ENCODE results near the gene EIF4A3.
"Not testable (repeated sequence)": the region's sequence is repeated elsewhere in the genome, so short reads cannot be mapped to it uniquely, and the experiment has no call there.

The EIF4A3 gene

DNA sequence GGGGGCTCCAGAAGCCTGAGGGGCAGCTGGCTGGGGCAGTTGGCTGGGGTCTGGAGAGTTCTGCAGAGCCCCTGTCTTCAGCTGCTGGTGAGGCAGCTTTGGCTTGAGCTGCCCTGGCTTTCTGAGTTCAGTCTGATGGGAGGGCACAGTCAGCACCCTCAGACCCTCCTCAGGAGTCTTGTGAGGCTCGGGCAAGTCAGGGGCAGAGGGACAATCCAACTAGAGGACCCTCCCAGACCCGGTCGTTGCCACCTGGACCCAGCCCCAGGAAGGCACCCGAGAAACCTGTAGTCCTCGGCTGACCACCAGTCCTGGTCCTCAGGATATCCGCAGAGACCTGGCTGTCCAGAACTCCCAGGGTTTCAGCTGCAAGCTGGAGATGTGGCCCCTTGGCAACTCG lies 24.8 kb upstream of the EIF4A3 start:
- H3K4me1 ChIP-seq (ENCODE audit: control insufficient read depth, insufficient read depth, low read length), result no peaks in the 10 kb centered on the region
- H3K9ac ChIP-seq (ENCODE audit: low read length), result no peak overlapping the region
- no peak for DNase-seq (ENCODE audit: low read depth)
- H3K4me3 ChIP-seq (ENCODE audit: low read length), result no peak overlapping the region
- H3K27me3 ChIP-seq (replicated peaks; ENCODE audit: control insufficient read depth, insufficient read depth, low read length), result peaks cover 41% of the 10 kb centered on the region
- H3K36me3 ChIP-seq (ENCODE audit: control insufficient read depth, insufficient read depth, low read length, severe bottlenecking), result no peaks in the 10 kb centered on the region
- H3K9me3 ChIP-seq (ENCODE audit: control insufficient read depth, low read length), result no peaks in the 10 kb centered on the region

DNA sequence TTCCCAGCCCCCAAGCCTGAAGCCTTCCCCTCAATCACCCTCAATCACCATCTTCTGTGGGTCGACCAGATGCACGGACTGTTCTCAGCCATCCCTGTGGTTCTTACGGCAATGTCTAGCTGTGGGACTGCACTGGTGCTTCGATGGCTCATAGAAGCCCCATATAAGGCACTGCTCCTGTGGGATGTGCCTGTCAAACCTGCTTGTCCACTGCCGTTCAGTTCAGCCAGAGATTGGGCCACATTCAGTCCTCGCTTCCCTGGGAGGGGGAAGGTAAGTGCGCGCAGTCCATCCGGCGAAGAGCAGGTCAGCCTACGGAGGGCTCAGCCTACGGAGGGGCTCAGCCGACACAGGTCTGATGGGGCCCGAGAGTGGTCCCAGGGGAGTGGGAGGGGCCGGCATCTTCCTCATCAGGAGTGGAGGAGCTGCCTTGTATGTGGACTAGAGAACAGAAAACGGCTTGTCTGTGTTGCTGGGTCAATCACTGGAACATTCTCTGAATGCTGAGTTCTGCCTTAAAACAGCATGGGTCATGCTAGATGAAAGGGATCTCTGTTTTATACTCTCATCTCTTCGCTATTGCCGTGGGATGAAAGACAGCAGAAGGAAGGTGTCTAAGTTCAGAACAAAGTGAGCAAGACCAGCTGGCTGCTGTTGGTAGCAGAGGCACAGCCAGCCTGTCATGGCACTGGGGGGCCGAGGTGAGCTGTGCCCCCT lies 23.0 kb upstream of the EIF4A3 start, which contains the start of gene CARD14:
CARD14 (plus strand) TSS at position 247 of the 717 bp plus-strand sequence. CDS start 11,409 bp downstream, outside the sequence.
- no peak within 1 kb of the TSS for H3K9ac ChIP-seq (ENCODE audit: low read length)
- H3K36me3 ChIP-seq (ENCODE audit: control insufficient read depth, insufficient read depth, low read length, severe bottlenecking), result no peaks in the 10 kb centered on the region
- no peak within 1 kb of the TSS for H3K4me3 ChIP-seq (ENCODE audit: low read length)
- no peaks in the 10 kb centered on the region for H3K4me1 ChIP-seq (ENCODE audit: control insufficient read depth, insufficient read depth, low read length)
- no peak for DNase-seq (ENCODE audit: low read depth)
- peaks cover 37% of the 10 kb centered on the region for H3K27me3 ChIP-seq (replicated peaks; ENCODE audit: control insufficient read depth, insufficient read depth, low read length)
- H3K9me3 ChIP-seq (ENCODE audit: control insufficient read depth, low read length), result no peaks in the 10 kb centered on the region

DNA sequence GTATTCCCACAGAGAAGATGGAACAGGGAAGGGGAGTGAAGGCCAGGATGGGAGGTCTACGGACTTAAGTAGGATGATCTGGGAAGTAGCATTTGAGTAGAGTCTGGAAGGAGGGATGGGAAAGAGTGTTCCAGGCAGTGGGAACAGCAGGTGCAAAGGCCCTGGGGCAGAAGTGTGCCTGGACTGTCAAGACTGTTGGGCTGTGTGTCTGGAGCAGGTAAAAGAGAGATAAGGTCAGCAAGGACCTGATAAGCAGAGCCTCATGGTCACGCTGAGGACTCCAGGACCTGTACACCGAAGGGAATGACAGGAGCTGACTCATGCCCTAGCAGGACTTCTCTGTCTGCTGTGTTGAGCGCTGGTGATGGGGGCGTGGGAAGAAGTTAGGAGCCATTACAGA lies 22.2 kb upstream of the EIF4A3 start:
- H3K9ac ChIP-seq (ENCODE audit: low read length), result no peak overlapping the region
- H3K36me3 ChIP-seq (ENCODE audit: control insufficient read depth, insufficient read depth, low read length, severe bottlenecking), result no peaks in the 10 kb centered on the region
- H3K9me3 ChIP-seq (ENCODE audit: control insufficient read depth, low read length), result no peaks in the 10 kb centered on the region
- H3K27me3 ChIP-seq (replicated peaks; ENCODE audit: control insufficient read depth, insufficient read depth, low read length), result peaks cover 41% of the 10 kb centered on the region
- H3K4me1 ChIP-seq (ENCODE audit: control insufficient read depth, insufficient read depth, low read length), result no peaks in the 10 kb centered on the region
- no peak overlapping the region for H3K4me3 ChIP-seq (ENCODE audit: low read length)
- no peak for DNase-seq (ENCODE audit: low read depth)

DNA sequence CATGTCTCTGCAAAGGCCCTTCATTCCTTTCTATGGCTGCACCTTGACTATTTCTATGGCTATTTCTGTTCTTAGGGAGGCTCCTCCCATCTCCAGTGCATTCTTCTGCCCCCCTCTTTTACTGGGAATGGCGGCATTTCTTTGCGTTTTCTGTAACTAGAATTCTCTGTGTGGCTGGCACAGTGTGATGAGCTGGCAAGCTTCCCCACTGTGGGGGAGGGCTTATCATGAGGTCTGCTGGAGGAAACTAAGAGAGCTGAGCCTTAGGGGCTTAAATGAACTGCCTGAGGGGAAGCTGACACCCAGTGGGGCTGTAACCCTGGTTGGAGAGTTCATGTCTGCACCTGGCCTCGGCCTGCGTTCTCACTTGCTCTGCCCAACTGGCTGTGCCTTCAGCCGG lies 21.4 kb upstream of the EIF4A3 start:
- DNase-seq (ENCODE audit: low read depth), result no peak
- H3K4me3 ChIP-seq (ENCODE audit: low read length), result no peak overlapping the region
- no peaks in the 10 kb centered on the region for H3K36me3 ChIP-seq (ENCODE audit: control insufficient read depth, insufficient read depth, low read length, severe bottlenecking)
- peaks cover 41% of the 10 kb centered on the region for H3K27me3 ChIP-seq (replicated peaks; ENCODE audit: control insufficient read depth, insufficient read depth, low read length)
- no peak overlapping the region for H3K9ac ChIP-seq (ENCODE audit: low read length)
- H3K9me3 ChIP-seq (ENCODE audit: control insufficient read depth, low read length), result no peaks in the 10 kb centered on the region
- H3K4me1 ChIP-seq (ENCODE audit: control insufficient read depth, insufficient read depth, low read length), result no peaks in the 10 kb centered on the region

DNA sequence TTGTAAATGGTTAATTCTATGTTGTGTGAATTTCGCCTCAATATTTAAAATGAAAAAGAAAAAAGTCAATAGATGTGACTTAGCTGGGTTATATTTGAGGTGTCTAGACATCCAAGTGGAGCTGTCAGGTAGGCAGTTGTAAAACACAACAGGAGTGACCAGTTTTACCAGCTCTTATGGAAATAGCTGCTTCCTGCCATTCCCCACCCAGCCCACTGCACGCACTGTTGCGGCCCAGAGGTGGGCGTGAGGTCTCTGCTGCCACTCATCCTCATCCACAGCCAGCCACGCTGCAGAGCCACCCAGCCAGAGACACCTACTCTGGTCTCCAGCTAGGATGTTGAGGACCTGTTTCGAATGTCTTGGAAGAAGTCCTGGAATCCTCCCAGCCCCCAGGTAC lies 19.5 kb upstream of the EIF4A3 start:
- Histone ChIP-seq H3K4me1 (ENCODE audit: control insufficient read depth, insufficient read depth, low read length) (no peaks in the 10 kb centered on the region), H3K9me3 (ENCODE audit: control insufficient read depth, low read length) (no peaks in the 10 kb centered on the region), H3K27me3 (replicated peaks; ENCODE audit: control insufficient read depth, insufficient read depth, low read length) (peaks cover 33% of the 10 kb centered on the region), H3K9ac (ENCODE audit: low read length) (no peak overlapping the region), H3K4me3 (ENCODE audit: low read length) (no peak overlapping the region), H3K36me3 (ENCODE audit: control insufficient read depth, insufficient read depth, low read length, severe bottlenecking) (no peaks in the 10 kb centered on the region)
- DNase-seq (ENCODE audit: low read depth), result no peak

DNA sequence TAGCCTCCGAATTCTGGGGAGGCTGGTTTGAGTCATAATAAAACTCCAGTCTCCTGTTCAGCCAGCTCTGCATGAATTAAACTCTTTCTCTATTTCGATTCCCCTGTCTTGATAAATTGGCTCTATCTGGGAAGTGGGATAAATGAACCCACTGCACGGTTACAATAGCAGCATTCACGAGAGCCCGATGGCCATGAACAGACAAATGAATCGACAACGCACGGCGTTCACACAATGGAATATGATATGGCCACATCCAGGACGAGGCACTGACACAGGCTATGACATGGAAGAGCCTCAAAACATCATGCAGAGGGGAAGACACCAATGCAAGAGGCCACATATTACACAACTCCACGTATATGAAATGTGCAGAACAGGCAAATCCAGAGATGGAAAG lies 17.3 kb upstream of the EIF4A3 start:
- DNase-seq (ENCODE audit: low read depth), result no peak
- Histone ChIP-seq H3K36me3 (ENCODE audit: control insufficient read depth, insufficient read depth, low read length, severe bottlenecking) (no peaks in the 10 kb centered on the region), H3K27me3 (replicated peaks; ENCODE audit: control insufficient read depth, insufficient read depth, low read length) (peaks cover 27% of the 10 kb centered on the region), H3K4me1 (ENCODE audit: control insufficient read depth, insufficient read depth, low read length) (no peaks in the 10 kb centered on the region), H3K9me3 (ENCODE audit: control insufficient read depth, low read length) (no peaks in the 10 kb centered on the region), H3K9ac (ENCODE audit: low read length) (no peak overlapping the region), H3K4me3 (ENCODE audit: low read length) (no peak overlapping the region)

DNA sequence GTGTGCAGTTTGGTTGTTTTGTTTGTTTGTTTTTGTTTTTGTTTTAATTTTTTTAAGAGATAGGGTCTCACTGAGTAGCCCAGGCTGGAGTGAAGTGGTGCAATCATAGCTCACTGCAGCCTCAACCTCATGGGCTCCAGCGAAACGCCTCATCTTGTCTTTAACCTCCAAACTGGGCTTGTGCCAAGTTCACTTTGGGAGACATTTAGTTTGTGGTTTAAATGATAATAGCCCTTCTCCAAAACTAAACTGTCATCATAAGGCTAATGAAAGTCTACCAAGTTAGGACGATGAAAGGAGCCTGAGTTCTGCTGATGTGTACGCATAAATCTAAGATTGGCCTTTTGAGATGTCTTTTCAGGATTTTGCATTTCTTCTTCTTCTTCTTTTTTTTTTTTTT lies 16.4 kb upstream of the EIF4A3 start:
- H3K9me3 ChIP-seq (ENCODE audit: control insufficient read depth, low read length), result no peaks in the 10 kb centered on the region
- DNase-seq (ENCODE audit: low read depth), result no peak
- no peak overlapping the region for H3K4me3 ChIP-seq (ENCODE audit: low read length)
- H3K4me1 ChIP-seq (ENCODE audit: control insufficient read depth, insufficient read depth, low read length), result no peaks in the 10 kb centered on the region
- H3K9ac ChIP-seq (ENCODE audit: low read length), result no peak overlapping the region
- H3K27me3 ChIP-seq (replicated peaks; ENCODE audit: control insufficient read depth, insufficient read depth, low read length), result peaks cover 18% of the 10 kb centered on the region
- no peaks in the 10 kb centered on the region for H3K36me3 ChIP-seq (ENCODE audit: control insufficient read depth, insufficient read depth, low read length, severe bottlenecking)

DNA sequence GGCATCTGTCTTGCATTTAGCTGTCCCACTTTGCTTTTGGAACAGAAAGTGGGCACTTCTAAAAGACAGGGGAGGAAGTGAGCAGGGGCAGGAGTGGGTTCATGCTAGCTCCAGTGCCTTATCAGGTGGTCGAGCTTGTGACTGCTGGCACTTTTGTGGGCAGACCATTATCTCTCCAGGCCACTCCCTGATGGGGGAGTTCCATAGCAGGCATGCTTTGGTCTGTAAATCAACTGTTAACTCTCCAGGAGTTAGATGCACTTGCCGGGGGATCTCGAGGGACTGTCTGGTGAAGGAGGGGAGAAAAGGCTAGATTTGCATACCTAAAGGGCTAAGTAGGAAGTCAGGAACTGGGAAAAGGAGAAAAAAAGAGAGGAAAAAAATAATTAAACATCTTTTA lies 13.6 kb upstream of the EIF4A3 start:
- no peak for DNase-seq (ENCODE audit: low read depth)
- Histone ChIP-seq H3K9ac (ENCODE audit: low read length) (no peak overlapping the region), H3K9me3 (ENCODE audit: control insufficient read depth, low read length) (peaks cover 8% of the 10 kb centered on the region), H3K4me1 (ENCODE audit: control insufficient read depth, insufficient read depth, low read length) (no peaks in the 10 kb centered on the region), H3K36me3 (ENCODE audit: control insufficient read depth, insufficient read depth, low read length, severe bottlenecking) (no peaks in the 10 kb centered on the region), H3K4me3 (ENCODE audit: low read length) (no peak overlapping the region), H3K27me3 (replicated peaks; ENCODE audit: control insufficient read depth, insufficient read depth, low read length) (peaks cover 11% of the 10 kb centered on the region)

GRCh38 chr17:80158846-80159245 lies 11.9 kb upstream of the EIF4A3 start:
- no peaks in the 10 kb centered on the region for H3K4me1 ChIP-seq (ENCODE audit: control insufficient read depth, insufficient read depth, low read length)
- DNase-seq (ENCODE audit: low read depth), result no peak
- no peak overlapping the region for H3K4me3 ChIP-seq (ENCODE audit: low read length)
- no peaks in the 10 kb centered on the region for H3K36me3 ChIP-seq (ENCODE audit: control insufficient read depth, insufficient read depth, low read length, severe bottlenecking)
- no peak overlapping the region for H3K9ac ChIP-seq (ENCODE audit: low read length)
- peaks cover 10% of the 10 kb centered on the region for H3K9me3 ChIP-seq (ENCODE audit: control insufficient read depth, low read length)
- H3K27me3 ChIP-seq (replicated peaks; ENCODE audit: control insufficient read depth, insufficient read depth, low read length), result peaks cover 8% of the 10 kb centered on the region

DNA sequence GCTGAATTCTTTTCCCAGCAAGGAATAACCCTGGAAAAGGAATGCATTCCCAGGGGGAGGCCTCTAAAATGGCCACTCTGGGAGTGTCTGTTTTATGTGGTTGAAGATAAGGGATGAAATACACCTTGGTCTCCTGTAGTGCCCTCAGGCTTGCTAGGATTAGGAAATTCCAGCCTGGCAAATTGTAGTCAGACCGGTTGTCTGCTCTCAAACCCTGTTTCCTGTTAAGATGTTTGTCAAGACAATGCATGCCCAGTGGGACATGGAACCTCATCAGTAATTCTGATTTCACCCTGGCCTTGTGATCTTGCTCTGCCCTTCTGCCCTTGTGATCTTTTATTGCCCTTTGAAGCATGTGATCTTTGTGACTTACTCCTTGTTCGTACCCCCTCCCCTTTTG lies 8.7 kb upstream of the EIF4A3 start:
- not testable (repeated sequence) for H3K9ac ChIP-seq (ENCODE audit: low read length); DNase-seq (ENCODE audit: low read depth); H3K9me3 ChIP-seq (ENCODE audit: control insufficient read depth, low read length); H3K4me3 ChIP-seq (ENCODE audit: low read length); H3K27me3 ChIP-seq (replicated peaks; ENCODE audit: control insufficient read depth, insufficient read depth, low read length); H3K36me3 ChIP-seq (ENCODE audit: control insufficient read depth, insufficient read depth, low read length, severe bottlenecking)
- H3K4me1 ChIP-seq (ENCODE audit: control insufficient read depth, insufficient read depth, low read length), result peaks cover 13% of the 10 kb centered on the region

DNA sequence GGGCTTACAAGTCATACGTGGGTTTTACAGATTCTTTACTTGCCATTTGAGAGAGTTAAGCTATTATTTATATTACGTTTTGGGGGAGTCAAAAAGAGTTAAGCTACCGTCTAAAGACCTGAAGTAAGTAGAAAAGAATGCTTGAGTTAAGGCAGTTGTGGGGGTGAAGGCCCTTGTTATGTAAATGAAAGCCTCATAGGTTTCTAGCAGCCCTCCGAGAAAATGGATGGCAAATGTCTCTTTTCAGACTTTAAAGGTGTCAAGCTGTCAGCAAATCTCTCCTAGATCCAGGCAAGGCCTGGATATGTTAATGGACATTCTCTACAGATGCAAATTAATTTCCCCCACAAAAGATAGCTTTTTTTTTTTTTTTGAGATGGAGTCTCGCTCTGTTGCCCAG lies 7.2 kb upstream of the EIF4A3 start:
- Histone ChIP-seq H3K9ac (ENCODE audit: low read length) (no peak overlapping the region), H3K9me3 (ENCODE audit: control insufficient read depth, low read length) (peaks cover 10% of the 10 kb centered on the region), H3K4me1 (ENCODE audit: control insufficient read depth, insufficient read depth, low read length) (peaks cover 13% of the 10 kb centered on the region), H3K36me3 (ENCODE audit: control insufficient read depth, insufficient read depth, low read length, severe bottlenecking) (no peaks in the 10 kb centered on the region), H3K4me3 (ENCODE audit: low read length) (no peak overlapping the region), H3K27me3 (replicated peaks; ENCODE audit: control insufficient read depth, insufficient read depth, low read length) (no peaks in the 10 kb centered on the region)
- DNase-seq (ENCODE audit: low read depth), result no peak

GRCh38 chr17:80153004-80153403 lies 6.1 kb upstream of the EIF4A3 start:
- H3K36me3 ChIP-seq (ENCODE audit: control insufficient read depth, insufficient read depth, low read length, severe bottlenecking), result no peaks in the 10 kb centered on the region
- H3K9me3 ChIP-seq (ENCODE audit: control insufficient read depth, low read length), result peaks cover 10% of the 10 kb centered on the region
- no peaks in the 10 kb centered on the region for H3K27me3 ChIP-seq (replicated peaks; ENCODE audit: control insufficient read depth, insufficient read depth, low read length)
- H3K4me3 ChIP-seq (ENCODE audit: low read length), result no peak overlapping the region
- peaks cover 17% of the 10 kb centered on the region for H3K4me1 ChIP-seq (ENCODE audit: control insufficient read depth, insufficient read depth, low read length)
- no peak overlapping the region for H3K9ac ChIP-seq (ENCODE audit: low read length)
- DNase-seq (ENCODE audit: low read depth), result no peak

Data from adipocyte (in vitro differentiated cells).